HG03442 (cell line): Measurements from ENCODE around the gene ZNF638.
"Not testable (repeated sequence)": the region's sequence is repeated elsewhere in the genome, so short reads cannot be mapped to it uniquely, and the experiment has no call there.

Experiments used
- ATAC-seq: cut with Tn5 transposase; IDR thresholded peaks from one replicate; pipeline ENCODE4 v1.9.1; 2021; ENCODE audit warnings: mild to moderate bottlenecking, moderate library complexity; ENCODE audit not compliant: unreplicated experiment

ZNF638 gene, protein sequence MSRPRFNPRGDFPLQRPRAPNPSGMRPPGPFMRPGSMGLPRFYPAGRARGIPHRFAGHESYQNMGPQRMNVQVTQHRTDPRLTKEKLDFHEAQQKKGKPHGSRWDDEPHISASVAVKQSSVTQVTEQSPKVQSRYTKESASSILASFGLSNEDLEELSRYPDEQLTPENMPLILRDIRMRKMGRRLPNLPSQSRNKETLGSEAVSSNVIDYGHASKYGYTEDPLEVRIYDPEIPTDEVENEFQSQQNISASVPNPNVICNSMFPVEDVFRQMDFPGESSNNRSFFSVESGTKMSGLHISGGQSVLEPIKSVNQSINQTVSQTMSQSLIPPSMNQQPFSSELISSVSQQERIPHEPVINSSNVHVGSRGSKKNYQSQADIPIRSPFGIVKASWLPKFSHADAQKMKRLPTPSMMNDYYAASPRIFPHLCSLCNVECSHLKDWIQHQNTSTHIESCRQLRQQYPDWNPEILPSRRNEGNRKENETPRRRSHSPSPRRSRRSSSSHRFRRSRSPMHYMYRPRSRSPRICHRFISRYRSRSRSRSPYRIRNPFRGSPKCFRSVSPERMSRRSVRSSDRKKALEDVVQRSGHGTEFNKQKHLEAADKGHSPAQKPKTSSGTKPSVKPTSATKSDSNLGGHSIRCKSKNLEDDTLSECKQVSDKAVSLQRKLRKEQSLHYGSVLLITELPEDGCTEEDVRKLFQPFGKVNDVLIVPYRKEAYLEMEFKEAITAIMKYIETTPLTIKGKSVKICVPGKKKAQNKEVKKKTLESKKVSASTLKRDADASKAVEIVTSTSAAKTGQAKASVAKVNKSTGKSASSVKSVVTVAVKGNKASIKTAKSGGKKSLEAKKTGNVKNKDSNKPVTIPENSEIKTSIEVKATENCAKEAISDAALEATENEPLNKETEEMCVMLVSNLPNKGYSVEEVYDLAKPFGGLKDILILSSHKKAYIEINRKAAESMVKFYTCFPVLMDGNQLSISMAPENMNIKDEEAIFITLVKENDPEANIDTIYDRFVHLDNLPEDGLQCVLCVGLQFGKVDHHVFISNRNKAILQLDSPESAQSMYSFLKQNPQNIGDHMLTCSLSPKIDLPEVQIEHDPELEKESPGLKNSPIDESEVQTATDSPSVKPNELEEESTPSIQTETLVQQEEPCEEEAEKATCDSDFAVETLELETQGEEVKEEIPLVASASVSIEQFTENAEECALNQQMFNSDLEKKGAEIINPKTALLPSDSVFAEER (N-terminal part only)

DNA sequence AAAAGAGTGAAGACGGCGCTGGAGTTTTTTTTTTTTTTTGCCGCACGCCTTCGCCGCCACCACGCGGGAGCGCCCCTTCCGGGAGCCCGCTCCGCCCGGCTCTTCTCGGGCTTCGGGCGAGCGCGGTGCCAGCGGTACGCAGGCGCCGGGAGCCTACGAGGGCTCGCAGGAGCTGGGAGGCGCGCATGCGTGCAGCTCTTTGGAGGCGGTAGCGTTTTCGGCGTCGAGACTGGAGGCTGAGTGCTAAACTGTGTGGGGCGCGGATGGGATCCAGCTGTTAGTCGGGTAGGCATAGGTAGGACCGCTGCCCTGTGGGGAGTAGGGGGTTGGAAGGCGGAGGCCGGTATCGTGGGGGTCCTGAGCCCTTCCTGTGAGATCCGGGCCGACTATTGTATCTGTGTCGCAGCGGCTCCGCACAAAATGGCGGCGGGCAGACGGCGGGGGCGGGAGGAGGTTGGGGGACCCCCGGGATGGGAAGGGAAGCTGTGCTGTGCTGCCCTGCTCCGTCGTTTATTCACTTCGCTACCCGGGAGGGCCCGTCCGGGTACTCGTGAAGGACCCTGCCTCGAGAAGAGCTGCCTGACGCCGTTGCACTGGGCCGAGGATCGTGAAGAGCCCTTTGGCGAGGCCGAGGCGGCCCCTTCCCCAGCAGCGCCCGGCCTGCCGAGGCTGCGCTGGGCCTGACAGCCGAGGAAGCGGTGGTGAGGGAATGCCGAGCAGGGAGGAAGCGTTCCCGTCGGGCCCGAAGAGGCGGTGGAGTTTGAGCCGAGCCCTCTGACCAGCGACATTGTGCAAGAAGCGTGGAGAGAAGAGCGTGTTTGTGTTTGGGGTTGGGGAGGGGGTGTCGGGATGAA, at the start of gene ZNF638:
ZNF638 (plus strand) TSS at position 202 of the 854 bp plus-strand sequence. CDS start 17,173 bp downstream, outside the sequence.
- peak; percentile 94 for ATAC-seq

DNA sequence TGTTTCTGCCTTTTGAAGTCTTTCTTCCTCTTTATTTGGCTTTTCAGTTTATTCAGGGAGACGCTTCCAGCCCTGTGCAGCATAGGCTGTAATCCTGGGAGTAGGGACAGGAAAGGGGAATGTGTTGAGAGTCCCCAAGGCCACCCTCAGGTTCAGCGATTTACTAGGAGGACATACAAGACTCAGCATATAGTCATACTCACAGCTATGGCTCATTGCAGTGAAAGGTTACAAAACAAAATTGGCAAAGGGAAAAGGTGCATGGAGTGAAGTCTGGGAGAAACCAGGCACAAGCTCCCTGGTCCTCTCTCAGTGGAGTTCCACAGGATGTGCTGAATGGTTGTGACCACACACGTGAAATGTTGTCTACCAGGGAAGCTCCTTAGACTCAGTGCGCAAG, 49.6 kb upstream of the ZNF638 start:
- no peak for ATAC-seq

DNA sequence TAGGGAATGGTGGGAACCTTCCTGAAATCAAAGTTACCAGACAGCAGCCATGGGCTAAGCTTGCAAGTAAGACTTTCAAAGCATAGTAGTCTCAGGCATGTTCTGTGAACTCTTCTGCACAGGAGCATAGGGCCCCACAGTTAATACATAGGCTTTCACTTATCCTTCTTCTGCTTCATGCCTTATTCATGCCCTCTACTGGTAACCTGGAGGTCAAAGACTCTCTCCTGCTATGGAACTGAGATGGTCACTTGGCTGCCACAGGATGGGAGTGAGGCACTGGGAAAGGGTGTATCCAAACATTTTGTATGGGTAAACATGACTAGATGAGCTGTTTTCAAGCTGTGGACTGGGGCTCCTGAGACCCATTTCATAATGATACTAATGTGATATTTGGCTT, 49.1 kb upstream of the ZNF638 start:
- no peak for ATAC-seq

DNA sequence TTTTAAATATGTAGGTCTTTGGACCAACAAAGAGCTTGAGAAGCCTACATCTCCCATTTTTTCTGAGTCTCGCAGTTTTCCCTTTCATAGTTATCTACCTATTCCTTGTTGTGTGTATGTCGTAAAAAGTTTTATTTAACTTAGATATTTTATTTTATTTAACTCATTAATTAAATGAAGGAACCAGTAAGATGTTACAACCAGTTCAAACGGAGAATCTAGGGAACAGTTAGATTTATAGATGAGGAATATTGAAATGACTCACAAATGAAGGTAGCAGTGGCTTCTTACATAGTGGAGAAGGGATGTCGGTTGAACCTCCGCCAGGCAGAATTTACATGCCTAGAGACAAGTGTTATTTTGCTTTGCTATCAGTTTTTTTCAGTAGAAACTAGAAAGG, 48.5 kb upstream of the ZNF638 start:
- no peak for ATAC-seq

DNA sequence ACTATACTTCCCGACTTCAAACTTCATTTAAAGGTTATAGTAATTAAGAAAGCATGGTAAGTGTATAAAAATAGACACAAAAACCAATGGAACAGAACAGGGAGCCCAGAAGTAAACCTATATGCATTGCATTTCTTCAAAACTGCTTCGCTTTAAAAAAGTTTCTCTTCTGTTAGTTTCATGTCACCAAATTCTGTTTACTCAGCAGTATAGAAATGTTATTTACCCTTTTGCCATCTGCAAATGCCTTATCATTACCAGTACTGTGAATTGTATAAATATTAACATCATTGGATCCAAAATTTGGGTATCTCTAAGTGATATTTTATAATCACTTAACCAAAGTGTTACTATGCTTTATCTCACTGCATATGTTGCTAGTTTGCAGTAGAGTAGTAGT, 45.9 kb upstream of the ZNF638 start:
- ATAC-seq = no peak

DNA sequence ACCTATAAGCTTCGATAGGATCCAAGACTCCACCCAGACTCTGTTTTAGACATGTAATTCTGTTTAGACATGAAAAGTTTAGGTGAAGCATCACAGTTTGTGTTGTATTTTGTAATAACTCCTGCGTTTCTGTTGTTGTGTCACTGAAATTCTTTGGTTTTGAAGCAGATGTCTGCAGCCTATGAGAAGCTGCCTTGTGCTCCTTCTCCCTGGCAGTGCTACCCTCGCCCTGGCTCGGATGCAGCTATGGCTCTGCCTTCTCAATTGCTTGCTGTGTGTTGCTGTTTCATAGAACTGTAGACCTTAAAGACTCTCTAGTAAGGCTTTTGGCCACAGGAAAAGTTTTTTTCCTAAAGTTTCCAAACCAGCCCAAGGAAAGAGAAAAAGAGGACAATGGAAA, 40.2 kb upstream of the ZNF638 start:
- no peak for ATAC-seq

DNA sequence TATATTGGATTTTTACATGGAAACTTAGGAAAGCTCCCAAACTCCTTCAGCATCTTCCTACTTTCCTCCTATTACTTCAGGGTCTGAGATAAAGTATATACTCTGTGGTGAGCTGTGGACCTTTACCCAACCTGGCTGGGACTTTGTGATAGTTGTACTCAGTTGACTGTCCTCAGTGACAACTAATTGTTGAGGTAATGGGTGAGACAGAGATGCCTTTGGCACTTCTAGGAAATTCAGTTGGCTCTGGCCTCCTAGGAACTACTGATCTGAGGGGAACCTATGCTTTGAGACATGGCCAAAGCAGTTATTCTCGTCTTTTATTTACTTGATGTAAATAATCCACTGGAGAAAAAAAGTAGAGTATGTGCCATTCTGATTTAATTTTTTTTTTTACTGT, 39.4 kb upstream of the ZNF638 start:
- no peak for ATAC-seq

DNA sequence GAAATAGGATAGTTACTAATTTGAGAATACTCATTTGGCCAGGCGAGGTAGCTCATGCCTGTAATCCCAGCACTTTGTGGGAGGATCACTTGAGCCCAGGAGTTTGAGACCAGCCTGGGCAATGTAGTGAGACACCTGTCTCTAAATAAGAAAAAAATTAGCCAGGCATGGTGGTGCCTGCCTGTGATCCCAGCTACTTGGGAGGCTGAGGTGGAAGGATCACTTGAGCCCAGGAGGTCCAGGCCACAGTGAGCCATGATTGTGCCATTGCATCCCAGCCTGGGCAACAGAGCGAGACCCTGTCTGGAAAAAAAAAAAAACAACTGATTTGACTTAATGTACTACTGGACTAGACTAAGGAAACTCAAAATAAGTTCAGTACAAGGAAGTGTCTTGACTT, 32.7 kb upstream of the ZNF638 start:
- no peak for ATAC-seq

DNA sequence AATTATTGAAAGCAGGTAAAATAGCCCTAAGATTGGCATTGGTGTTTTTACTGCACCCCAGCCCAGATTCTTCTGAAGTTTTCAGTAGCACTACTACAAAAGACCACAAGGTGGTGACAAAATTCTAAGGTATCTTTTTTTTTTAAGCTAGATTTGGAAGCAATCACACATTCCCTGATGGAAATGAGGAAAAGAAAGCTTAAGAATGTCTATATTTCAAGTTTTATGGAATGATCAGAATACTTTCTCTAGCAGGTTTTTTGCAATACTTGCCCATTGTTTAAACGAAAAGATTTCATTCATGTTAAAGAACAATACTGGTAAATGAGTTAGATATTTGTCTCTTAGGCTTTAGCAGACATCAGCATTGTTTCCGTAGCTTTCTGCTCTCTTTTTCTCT, 32.1 kb upstream of the ZNF638 start:
- ATAC-seq = no peak

DNA sequence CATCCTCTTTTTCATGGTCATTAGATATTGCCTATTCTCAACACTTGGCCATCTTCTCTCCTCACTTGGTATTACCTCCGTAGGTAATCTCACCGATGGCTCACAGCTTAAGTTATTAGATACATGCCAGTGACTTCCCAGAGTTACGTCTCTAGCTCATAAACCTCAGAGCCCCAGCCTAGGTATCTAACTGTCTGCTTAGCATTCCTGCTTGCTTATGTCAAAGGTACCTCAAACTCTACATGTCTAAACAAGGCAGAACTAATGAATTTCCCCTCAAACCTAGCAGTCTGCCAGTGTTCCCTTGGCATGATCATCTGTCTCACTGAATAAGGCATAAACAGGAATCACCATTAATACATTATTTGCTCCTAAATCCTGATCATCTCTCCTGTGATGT, 27.7 kb upstream of the ZNF638 start:
- no peak for ATAC-seq

DNA sequence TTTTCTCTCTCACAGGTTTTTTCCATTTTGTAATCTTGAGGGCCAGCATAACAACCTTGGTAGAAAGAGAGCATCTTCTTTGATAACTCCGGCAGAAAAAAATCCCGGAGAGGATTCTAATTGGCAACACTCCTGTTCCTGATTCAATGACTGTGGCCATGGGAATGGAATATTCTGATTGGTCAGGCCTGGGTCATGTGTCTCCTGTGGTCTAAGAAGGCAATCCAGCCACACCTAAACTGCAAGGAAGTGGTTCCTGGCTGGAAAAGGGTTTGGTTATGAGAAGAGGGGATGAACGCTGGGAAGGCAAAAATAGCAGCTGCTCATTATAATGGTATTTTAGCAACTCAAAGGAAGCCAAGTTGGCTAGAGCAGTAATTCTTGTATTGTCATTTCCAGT, 24.8 kb upstream of the ZNF638 start:
- ATAC-seq = no peak

DNA sequence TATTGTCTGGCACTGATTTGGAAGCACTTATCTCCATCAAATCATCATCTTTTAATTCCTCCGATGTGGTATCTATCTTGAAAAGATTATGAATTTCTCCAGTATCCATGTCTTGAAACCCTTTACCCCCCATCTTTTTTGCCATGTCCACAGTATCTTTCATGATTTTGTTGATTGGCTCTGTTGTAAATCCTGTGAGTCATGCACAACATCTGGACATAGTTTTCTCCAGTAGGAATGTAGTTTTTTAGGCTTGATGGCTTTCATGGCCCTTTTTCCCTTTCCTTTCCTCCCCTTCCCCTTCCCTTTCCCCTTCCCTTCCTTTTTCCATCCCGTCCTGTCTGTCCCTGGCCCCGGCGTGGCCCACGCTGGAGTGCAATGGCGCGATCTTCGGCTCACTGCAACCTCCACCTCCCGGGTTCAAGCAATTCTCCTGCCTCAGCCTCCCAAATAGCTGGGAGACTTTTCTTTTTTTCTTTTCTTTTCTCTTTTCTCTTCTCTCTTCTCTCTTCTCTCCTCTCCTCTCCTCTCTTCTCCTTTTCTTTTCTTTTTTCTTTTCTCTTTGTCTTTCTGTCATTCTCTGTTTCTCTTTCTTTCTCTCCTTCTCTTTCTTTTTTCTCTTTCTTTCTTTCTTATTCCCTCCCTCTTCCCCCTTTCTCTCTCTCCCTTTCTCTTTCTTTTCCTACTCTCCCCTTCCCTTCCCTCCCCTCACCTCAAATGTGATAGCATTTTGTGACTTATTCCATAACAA, 18.4 kb upstream of the ZNF638 start:
- ATAC-seq = no peak

DNA sequence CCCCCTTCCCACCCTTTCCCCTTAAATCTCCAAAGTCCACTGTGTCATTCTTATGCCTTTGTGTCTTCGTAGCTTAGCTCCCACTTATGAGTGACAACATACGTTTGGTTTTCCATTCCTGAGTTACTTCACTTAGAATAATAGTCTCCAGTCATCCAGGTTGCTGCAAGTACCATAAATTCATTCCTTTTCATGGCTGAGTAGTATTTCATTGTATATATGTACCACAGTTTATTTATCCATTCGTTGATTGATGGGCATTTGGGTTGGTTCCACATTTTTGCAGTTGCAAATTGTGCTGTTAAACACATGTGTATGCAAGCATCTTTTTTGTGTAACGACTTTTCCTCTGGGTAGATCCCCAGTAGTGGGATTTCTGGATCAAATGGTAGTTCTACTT, 14.5 kb upstream of the ZNF638 start:
- no peak for ATAC-seq

DNA sequence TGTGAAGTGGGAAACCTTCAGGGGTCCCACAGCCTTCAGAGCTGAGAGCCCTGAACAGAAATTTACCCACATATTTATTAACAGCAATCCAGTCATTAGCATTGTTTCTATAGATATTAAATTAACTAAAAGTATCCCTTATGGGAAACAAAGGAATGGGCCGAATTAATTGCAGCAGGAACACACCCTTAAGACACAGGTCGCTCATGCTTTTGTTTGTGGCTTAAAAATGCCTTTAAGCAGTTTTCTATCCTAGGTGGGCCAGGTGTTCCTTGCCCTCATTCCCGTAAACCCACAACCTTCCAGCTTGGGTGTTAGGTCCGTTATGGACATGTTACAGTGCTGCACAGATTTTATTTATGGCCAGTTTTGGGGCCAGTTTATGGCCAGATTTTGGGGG, 13.7 kb upstream of the ZNF638 start:
- not testable (repeated sequence) for ATAC-seq

DNA sequence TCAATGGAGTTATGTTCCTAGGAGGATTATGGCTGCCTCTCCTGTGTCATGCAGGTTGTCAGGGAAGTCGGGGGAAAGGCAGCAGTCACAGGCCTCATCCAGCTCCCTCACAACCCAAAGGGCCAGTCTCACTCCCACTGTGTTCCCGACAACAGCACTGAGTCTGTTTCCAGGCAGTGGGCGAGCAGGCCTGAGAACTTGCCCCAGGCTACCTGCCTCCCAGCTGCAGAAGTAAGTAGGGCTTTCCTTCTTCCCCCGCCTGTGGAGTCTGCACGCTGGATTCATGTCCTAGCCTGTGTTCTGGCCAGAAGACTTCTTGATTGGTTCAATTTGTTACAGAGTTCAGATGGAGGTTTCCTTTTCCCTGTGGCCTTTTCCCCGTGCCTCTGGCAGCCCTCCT, 8.2 kb upstream of the ZNF638 start:
- ATAC-seq = no peak

DNA sequence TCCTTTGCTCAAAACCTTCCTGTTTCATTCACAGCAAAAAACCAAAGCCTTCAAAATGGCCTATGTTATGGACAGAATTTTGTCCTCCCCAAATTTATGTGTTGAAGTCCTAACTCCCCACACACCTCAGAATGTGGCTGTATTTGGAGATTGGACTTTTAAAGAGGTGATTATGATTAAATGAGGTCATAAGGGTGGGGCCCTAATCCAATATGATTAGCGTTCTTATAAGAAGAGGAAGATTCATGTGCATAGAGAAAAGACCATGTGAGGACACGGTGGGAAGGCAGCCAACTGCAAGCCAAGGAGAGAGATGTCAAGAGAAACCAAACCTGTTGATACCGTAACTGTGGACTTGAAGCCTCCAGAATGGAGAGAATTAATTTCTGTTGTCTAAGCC, 4.6 kb upstream of the ZNF638 start:
- ATAC-seq = no peak

DNA sequence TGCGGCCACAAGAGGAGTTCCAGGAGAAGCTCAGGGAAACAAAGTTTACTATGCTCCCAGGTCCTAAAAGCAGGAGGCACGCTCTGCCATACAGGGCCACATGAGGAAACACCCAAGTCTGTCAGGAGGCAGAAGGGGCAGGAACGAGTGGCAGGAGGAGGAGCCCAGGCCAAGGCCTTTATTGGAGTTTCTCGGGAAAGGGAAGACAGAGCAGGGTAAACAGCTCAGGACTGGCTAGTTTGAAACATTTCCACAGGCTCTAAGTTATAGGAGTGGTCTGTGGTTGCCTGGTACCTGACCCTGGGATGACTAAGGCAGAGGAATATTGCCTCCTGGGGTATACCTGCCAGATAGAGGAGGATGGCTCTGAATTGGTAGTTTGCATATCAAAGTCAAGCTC, 3.7 kb upstream of the ZNF638 start:
- ATAC-seq = no peak

DNA sequence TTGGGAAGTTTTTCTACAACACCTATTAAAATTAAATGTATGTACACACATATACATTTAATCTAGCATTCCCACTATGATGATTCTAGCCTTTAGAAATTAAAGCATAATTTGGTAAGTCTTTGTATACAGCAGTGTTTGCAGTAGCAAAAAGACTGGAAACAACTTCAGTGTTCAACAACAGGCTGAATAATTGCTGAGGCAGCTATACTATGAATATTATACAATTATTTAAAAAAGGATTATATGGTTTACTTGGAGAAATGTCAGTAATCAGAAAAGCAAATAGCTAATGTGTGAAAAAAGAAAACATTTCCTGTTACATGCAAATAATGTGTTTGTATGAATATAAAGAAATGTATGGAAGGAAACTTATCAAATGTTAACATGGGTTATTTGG, 1.4 kb upstream of the ZNF638 start:
- no peak for ATAC-seq

DNA sequence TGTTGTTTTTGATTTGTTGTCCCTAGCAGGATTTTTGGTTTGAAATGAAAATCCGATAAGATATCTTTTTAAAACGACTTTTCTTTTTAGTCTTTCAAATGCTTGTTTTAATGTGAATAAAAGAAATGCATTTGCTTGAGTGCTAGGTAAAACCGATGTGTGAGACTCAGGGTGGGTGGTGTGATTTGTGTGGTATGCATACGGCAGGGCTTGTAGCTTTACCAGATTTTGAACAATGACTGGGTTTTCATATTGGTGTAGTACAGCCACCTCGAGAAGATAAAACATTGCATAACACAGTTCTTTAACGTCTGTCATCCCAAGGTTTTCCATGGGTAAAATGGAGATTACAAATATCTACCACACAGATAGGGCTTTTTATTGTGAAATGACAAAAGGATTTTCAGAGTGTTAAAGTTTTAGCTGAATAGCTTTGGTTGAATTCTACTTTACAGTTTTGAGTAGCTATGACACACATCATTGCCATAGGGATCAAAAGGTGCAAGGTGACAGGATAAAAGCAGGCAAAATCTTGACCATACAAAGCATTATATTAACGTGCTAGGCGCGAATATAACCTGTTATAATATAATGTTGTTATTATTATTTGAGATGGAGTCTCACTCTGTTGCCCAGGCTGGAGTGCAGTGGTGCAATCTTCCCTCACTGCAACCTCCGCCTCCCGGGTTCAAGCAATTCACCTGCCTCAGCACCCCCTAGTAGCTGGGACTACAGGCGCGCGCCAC, 824 bp upstream of the ZNF638 start:
- ATAC-seq = no peak
